ENCODE results near the gene SNX6.
"Not testable (repeated sequence)": the region's sequence is repeated elsewhere in the genome, so short reads cannot be mapped to it uniquely, and the experiment has no call there.

SNX6 gene

DNA sequence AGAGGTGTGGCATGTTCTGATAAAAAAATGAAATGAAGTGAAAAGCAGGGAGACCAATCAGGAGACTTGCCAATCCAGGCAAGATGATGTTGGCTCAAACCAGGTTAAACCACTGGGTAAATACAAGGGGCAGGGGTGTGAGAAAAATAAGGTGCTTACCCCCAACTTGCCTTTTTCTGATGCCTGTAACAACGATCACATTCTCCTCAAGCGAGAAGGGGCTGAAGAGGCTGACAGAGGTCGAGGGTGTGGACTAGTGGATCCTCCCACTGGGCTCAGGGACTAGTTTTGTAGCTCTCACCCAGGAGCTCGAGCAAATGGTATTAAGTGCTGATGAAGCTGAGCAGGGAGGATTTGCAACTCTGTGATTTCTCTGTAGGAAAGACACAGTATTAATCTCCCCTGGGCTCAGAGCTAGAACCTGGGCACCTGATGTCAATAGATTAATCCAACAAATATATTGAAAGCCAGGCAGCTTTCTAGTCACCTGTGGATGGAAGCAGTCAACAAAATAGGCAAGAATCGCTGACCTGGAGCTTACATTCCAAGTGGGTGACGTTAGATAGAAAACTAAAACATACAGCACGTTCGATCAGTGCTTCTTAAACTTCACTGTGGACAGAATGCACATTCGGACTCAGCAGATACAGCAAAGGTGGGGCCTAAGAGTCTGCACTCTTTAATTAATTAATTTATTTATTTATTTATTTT lies 75.3 kb downstream of the SNX6 start:
- TF ChIP-seq MYC (IDR thresholded peaks at IDR 0.05; ENCODE audit: low read depth, low read length), result no peak
- TF ChIP-seq POLR2A (IDR thresholded peaks at IDR 0.05; ENCODE audit: extremely low read depth, insufficient read length), result no peak
- TF ChIP-seq CTCF (IDR thresholded peaks at IDR 0.05; ENCODE audit: low read depth, low read length), result no peak
- TF ChIP-seq, protein P1, sequence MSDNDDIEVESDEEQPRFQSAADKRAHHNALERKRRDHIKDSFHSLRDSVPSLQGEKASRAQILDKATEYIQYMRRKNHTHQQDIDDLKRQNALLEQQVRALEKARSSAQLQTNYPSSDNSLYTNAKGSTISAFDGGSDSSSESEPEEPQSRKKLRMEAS (IDR thresholded peaks at IDR 0.05; ENCODE audit: low read depth, low read length), result no peak
- no peak for DNase-seq (ENCODE audit: low read depth)
- no peak overlapping the region for H3K4me3 ChIP-seq (ENCODE audit: low read depth, low read length)

DNA sequence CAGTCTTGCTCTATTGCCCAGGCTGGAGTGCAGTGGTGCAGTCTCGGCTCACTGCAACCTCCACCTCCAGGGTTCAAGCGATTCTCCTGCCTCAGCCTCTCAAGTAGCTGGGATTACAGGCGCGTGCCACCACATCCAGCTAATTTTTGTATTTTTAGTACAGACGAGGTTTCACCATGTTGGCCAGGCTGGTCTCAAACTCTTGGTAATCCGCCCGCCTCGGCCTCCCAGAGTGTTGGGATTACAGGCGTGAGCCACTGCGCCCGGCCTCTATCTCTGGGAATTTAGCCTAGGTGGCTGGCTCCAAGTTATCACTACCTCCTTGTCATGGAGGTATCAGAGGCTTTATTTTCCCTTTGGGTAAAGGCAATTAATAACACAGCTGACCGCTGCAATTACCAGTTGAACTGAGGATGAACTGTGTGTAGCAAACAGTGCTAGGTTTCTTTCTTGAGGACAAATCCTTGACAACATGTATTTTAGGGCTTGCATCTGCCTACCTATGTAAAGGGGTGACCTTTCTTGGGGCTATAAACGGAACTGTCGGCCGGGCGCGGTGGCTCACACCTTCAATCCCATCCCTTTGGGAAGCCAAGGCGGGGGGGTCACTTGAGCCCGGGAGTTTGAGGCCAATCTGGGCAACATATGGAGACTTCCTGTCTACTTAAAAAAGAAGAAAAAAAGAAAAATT lies 80.5 kb downstream of the SNX6 start:
- DNase-seq (ENCODE audit: low read depth), result not testable (repeated sequence)

GRCh38 chr14:34548472-34548981 lies 81.4 kb downstream of the SNX6 start:
- DNase-seq (ENCODE audit: low read depth), result no peak
- no peak overlapping the region for H3K4me3 ChIP-seq (ENCODE audit: low read depth, low read length)
- TF ChIP-seq, protein P1 (IDR thresholded peaks at IDR 0.05; ENCODE audit: low read depth, low read length), result no peak
- TF ChIP-seq CTCF (IDR thresholded peaks at IDR 0.05; ENCODE audit: low read depth, low read length), result no peak
- TF ChIP-seq MYC (IDR thresholded peaks at IDR 0.05; ENCODE audit: low read depth, low read length), result no peak
- TF ChIP-seq POLR2A (IDR thresholded peaks at IDR 0.05; ENCODE audit: extremely low read depth, insufficient read length), result no peak

More for the DNA sequence above, 80.5 kb downstream of the SNX6 start:
- not testable (repeated sequence) for H3K4me3 ChIP-seq (ENCODE audit: low read depth, low read length)

DNA sequence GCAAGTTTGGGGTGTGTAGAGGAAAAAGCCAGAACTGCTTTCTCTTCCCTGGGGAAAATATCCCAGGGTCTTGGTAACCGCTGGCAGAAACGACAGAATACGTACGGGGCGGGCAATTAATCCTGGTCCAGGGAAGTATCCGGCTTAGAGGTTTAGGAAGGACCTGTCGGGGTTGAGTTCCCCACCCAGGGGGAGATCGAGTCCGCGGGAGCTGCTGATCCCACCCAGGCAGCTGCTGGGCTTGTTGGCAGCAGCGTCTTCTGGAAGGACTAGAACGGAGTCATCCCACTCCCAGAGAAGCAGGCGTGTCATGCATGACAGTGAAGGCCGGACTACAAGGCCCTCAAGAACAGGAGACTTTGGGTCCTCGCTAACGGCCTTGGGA lies 82.8 kb downstream of the SNX6 start:
- not testable (repeated sequence) for H3K4me3 ChIP-seq (ENCODE audit: low read depth, low read length); DNase-seq (ENCODE audit: low read depth)

DNA sequence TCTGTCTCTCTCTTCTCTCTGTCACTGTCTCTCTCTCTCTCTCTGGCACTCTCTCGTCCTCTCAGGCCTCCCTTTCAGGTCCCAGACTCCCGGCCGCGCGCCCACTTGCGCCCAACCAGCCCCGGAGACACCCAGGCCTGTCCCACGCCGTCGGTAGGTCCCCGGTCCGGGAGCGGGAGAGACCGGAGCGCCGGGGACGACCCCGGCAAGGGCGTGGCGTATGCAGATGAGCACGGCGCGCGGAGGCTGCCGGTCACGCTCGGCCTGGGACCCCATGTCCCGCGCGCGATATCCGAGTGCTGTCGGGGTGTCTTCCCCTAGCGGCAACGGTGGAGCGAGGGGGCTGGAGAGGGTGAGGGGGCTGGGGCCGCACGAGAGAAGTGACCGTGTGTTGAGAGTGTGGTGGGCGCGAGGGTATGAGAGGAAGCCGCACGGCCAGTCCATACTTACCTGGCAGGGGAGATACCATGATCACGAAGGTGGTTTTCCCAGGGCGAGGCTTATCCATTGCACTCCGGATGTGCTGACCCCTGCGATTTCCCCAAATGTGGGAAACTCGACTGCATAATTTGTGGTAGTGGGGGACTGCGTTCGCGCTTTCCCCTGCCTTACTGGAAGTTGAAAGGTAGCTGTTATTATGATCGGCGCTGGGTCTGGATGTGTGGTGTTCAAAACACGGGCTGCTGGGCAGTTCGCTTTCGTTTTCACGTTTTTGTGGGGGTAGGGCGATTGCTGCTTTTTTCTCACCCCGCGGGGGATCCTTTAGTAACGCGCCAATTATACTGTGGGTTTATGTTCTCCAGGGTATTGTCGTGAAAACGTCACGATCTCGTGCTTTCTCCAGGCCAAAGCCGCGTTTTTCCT lies 83.4 kb downstream of the SNX6 start:
- not testable (repeated sequence) for DNase-seq (ENCODE audit: low read depth); H3K4me3 ChIP-seq (ENCODE audit: low read depth, low read length)

DNA sequence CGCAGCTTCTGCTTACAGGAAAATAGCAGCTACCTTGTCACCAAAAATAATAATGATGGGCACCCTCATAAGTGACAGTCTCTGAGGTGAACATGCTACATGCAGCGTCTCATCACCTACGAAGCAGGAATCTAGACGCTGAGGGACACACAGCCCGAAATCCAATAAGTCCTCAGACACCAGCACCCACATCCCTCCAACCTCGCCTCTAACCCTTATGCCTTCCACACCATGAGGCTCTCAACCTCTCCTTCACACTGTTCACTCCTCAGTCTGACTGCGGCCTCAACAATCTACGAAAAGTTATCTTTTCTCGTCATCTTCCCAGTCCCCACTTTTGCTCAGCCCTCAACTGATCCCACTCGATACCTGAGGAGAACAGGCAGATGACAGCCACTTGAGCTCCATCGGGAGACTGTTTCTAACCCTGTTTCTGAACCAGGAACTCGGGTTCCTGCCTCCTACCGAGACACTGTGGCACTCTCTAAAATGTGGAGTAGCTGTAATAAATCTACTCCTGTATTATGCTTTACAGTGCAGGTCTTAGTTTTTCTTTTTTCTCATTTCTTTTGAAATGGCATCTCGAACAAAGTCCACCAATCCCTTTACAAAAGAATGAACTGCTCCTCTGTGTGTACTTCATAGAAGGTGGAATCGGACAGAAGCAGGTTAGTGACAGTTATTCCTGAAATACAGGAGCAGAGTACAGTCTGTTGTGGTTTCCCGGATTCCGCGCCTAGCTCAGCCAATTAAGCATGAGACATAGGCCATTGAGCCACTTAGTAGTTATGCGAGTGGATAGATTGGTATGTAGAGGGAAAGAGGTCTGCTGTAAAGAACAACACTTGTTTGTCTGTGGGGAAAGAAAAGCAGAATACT lies 89.5 kb downstream of the SNX6 start:
- DNase-seq (ENCODE audit: low read depth), result not testable (repeated sequence)
- peak overlapping the region; percentile 57 for H3K4me3 ChIP-seq (ENCODE audit: low read depth, low read length)

DNA sequence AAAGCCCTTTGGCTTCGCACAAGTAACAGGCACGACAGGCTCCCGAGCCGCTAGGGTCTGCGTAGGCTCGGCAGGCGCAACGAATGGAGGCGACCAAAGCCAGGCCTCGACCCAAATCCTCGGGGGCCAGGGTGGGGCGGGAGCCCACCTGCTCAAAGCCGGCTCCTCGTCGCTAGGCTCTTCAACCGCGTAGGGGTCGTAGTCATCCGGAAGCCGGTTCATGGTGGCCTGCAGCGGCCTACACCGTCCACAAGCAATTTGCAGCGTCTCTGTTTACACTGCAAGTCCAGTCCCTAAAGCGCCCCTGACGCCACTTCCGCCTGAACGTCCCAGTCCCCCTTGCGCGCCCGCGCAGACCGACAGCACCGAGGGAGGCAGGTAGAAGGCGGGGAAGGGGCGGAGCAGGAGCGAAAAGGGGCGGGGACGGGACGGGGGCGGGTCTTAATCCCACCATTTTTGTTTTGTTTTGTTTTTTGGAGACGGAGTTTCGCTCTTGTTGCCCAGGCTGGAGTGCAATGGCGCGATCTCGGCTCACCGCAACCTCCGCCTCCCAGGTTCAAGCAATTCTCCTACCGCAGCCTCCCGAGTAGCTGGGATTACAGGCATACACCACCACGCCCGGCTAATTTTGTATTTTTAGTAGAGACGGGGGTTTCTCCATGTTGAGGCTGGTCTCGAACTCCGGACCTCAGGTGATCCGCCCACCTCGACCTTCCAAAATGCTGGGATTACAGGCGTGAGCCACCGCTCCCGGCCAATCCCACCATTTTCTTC lies 90.4 kb downstream of the SNX6 start, which contains the start of gene EAPP:
Gene EAPP, minus strand, starts transcription at position 295 of the 774 bp plus-strand sequence. Its CDS starts 73 bp downstream, at position 222.
- peak; percentile 97 for DNase-seq (ENCODE audit: low read depth)
- peak within 1 kb of the TSS; percentile 85 for H3K4me3 ChIP-seq (ENCODE audit: low read depth, low read length)
- peak; percentile 76 for TF ChIP-seq POLR2A (IDR thresholded peaks at IDR 0.05; ENCODE audit: extremely low read depth, insufficient read length)
- no peak for TF ChIP-seq CTCF (IDR thresholded peaks at IDR 0.05; ENCODE audit: low read depth, low read length)
- TF ChIP-seq, protein P1 (IDR thresholded peaks at IDR 0.05; ENCODE audit: low read depth, low read length), result peak; percentile 24
- no peak for TF ChIP-seq MYC (IDR thresholded peaks at IDR 0.05; ENCODE audit: low read depth, low read length)
